ENCODE measurements around the gene TADA1.
A peak's percentile ranks its signal among the peaks of the same experiment; 100 is the strongest.

The TADA1 gene, protein sequence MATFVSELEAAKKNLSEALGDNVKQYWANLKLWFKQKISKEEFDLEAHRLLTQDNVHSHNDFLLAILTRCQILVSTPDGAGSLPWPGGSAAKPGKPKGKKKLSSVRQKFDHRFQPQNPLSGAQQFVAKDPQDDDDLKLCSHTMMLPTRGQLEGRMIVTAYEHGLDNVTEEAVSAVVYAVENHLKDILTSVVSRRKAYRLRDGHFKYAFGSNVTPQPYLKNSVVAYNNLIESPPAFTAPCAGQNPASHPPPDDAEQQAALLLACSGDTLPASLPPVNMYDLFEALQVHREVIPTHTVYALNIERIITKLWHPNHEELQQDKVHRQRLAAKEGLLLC

DNA sequence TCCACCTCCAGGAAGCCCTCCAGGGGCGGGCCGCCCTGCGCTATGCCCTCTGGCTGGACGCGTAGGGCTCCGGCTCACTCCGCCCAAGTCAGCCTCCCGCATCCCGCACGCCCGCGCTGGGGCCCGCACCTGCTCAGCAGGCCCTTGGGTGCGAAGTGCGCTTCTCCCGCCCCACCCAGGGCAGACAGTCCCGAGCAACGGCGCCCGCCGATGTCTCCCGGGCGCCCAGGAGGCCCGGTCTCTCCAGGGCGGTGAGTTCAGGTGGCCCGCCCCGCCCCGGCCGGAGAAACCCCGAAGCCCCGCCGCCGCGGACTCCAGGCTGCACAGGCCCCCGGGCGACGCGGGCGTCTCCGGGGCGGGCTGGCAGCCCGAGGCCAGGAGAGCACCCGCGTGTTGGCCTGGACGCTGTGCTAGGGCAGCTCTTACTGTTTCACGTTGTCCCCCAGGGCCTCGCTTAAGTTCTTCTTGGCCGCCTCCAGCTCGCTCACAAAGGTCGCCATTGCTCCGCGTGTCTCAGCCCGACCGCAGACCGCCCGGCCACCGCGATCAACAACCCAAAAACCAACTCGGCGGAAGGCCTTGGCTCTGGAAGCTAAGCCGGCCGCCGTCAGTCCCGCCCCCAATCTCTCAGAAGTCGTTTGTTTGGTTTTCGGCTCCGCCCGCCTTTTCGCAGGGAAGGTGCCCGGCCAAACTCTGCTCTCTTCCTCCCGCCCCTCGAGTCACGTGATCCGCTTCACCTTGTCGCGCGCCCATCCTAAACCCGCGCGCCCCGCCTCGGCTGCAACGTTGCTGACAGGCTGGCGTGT lies at the start of gene TADA1:
Gene TADA1, minus strand, starts transcription at position 531 of the 806 bp plus-strand sequence. Its CDS starts 31 bp downstream, at position 500.
- DNase-seq (ENCODE audit: low read depth) = peak; percentile 98

DNA sequence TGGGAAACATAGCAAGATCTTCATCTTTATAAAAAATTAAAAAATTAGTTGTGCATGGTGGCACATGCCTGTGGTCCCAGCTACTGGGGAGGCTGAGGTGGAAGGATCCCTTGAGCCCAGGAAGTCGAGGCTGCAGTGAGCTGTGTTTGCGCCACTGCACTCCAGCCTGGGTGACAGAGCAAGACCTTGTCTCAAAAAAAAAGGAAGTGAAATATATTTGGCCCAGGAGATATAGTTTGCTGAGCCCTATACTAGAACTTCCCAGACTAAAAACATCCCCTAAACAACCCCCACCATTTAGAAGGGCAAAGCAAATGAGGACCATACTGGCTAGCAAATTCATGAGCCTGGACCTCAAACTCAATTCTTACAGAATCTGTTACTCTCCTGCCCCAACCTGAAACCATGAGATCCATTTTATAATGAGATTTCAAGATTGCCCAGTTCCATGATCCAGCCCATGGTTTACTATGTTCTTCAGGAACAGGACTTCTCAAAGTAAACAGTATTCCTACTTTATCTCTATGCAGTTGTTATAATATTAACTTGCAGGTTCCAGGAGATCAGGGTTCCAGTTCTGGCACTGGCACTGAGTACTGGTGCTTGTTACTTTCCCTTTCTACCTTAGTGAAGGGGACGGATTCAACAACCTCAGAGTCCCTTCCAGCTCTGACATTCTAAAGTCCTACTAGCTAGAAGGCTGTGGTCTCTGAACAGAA lies 48.9 kb upstream of the TADA1 start:
- DNase-seq (ENCODE audit: low read depth) = no peak

GRCh38 chr1:166920561-166921475 lies 44.8 kb upstream of the TADA1 start:
- no peak for DNase-seq (ENCODE audit: low read depth)

GRCh38 chr1:166918956-166919316 lies 42.9 kb upstream of the TADA1 start:
- DNase-seq (ENCODE audit: low read depth) = no peak

DNA sequence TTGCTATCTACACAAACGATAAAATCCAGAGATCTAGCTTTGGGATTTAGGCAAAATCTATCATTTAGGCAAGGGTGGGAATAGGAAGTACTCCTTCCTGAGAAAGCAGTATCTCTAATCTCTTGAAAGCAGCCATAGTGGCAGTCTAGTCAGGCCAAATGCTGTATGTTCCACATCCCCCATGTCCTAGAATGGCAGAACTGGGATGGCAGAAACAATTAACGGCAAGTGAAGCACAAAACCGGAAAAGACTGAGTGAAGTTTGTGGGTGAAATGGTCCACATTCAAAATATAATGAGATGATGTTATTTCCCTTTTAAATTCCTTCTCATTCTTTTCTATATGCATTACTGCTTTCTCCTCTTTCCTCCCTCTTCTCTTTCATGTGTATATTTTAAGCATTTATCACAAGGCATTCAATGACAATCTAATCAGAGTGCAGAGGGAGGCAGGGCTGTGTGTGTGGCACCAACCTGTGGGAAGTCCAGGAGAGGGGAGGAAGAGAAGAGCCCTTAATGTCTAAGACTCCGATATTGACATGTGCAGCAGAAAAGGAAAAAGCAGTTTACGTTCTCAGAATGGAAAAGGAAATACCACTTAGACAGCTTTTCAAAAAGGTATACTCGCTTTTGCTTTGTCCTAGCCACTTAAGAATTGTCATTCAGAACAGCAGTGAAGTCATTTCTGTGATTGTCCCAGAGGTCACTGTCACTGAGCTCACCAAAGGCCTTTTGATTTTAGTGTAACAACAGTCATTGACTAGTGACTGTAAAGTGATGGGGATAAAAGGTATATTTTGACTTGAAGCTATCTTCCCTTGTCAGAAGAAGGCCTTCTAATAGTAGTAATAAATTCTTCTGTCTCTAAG lies 42.3 kb upstream of the TADA1 start:
- no peak for DNase-seq (ENCODE audit: low read depth)

- no peak for DNase-seq (ENCODE audit: low read depth)
Measured at GRCh38 chr1:166915941-166916340, 39.9 kb upstream of the TADA1 start.

DNA sequence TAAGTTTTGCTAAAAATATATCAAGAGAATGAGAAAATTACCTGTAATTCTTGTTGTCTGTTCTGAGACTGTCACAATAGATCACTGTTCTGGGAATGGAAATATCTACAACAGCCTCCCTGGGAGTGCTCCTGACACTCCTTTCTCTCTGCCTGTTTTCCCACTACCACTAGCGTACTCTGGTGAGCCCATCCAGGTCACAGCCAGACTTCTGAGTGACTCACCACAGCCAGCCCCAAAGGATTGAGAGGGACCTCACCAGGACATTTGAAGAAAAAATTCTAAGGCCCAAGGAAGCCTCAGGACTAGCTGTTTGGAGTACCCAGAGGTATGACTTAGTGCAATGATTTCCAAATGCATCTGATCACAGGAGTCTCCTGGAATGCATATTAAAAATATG lies 39.0 kb upstream of the TADA1 start:
- no peak for DNase-seq (ENCODE audit: low read depth)

GRCh38 chr1:166914111-166914510 lies 38.0 kb upstream of the TADA1 start:
- DNase-seq (ENCODE audit: low read depth) = no peak

DNA sequence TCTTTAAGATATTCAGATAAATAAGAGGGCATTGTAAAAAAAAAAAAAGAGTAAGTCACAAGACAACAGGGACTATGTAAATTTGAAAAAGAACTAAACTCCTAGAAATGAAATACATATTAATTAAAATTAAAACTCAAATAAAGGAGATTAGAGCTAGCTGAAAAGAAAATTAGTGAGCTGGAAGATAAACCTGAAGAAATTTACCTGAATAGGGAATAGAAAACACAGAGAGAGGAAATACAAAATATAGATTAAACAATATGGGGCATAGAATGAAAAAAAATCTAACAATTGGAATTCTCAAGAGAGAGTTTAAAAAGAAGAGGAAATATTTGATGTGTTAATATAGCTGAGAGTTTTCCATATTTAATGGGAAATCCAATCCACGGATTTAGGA lies 35.6 kb upstream of the TADA1 start:
- no peak for DNase-seq (ENCODE audit: low read depth)

GRCh38 chr1:166910396-166910994 lies 34.4 kb upstream of the TADA1 start:
- peak; percentile 61 for DNase-seq (ENCODE audit: low read depth)

DNA sequence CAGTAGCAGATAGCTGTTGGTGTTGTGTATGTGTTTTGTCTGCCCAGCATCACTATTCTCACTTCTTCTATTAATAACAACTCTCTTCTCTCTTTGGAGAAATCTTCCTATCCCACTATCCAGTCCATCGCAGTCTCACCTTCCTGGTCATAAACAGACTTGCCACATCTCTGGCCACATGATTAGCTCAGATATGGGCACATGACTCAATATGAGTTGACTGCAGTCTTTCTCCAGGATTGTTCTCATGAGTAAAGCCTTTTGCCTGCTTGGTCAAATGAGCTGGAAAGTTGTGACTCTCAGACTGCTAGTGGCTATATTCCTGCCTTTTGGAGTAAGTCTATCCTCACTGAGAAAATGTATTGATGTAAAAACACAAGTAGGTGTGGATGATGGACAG lies 32.9 kb upstream of the TADA1 start:
- DNase-seq (ENCODE audit: low read depth) = no peak

GRCh38 chr1:166907763-166908162 lies 31.7 kb upstream of the TADA1 start:
- DNase-seq (ENCODE audit: low read depth) = no peak

DNA sequence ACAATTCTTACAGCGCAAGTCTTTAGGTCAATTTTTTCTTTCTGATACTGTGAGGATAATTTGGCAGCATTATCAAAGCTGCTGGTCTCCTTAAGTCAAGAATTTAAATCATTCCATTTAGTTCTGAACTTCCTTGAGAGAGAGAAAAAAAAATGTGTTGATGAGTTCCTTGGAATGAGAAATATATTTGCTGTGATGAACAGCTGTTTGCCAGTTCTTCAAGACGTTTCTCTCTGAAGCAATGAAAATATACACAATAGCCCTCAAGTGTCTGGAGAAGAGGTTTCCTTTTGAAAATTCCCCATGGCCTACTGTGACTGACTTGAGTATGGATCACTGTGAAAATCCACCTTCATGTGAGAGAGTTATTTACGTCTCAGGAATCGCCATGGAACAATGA lies 31.0 kb upstream of the TADA1 start:
- DNase-seq (ENCODE audit: low read depth) = no peak

DNA sequence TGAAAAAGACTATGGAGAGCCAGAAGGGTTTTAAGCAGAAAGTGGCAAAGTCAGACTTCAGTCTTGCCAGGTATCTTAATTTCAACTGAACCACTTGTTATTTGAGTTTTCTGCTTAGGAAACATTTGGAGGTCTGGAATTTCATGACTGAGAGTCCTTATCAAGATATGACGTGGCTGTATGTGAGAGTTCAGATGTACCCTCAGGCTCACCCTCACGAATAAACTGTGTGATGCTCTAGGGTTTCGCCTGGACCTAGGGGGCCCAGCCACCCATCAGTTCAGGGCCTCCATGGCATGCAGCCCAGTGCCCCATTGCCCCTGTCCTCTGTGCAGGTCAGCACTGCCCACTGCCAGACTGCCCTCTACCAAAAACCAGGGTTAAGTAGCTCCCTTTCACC lies 30.6 kb upstream of the TADA1 start:
- DNase-seq (ENCODE audit: low read depth) = no peak

DNA sequence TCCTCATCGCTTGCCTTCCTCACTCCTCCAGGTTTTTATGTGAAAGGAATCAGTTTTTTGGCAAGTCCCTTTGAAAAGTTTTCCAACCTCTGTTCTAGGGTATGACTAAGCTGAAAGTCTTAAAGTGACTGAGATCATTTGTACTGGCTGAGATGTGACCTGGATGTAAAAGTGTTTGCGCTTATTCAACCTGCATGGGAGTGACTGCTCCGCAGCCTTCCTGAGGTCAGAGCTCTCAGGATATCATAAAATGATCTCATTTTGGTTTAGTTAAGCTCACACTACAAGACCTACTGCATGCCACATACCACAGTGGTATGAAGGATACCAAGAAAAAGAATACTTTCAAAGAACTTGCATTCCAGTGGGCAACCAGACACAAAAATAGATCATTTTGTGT lies 29.8 kb upstream of the TADA1 start:
- DNase-seq (ENCODE audit: low read depth) = no peak

GRCh38 chr1:166905136-166905535 lies 29.1 kb upstream of the TADA1 start:
- no peak for DNase-seq (ENCODE audit: low read depth)

- DNase-seq (ENCODE audit: low read depth) = no peak
Measured at GRCh38 chr1:166903232-166903631, 27.2 kb upstream of the TADA1 start.

- no peak for DNase-seq (ENCODE audit: low read depth)
Measured at GRCh38 chr1:166902279-166902678, 26.2 kb upstream of the TADA1 start.

GRCh38 chr1:166900987-166901386 lies 24.9 kb upstream of the TADA1 start:
- DNase-seq (ENCODE audit: low read depth) = no peak

DNA sequence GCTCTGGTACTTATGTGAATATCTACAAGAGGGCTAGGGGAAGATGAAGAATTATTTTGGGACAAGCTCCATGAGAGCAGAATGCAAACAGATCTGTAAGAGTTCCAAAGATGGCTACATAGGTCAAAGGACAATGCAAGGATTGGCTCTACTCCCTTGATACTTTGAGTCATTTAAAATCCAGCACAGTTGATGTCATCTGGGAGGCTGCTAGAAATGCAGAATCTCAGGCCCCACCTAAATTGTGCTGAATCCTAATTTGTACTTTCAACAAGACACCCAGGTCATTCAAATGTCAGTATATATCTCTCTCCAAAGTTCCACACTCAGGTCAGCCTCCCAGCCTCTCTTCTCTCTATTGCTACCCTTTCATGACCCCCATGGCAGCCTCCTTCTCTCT lies 23.7 kb upstream of the TADA1 start:
- DNase-seq (ENCODE audit: low read depth) = no peak
